ENCODE results near the gene ZNF723. TPM values are rescaled to one million over a fixed set of nuclear protein-coding genes. Genes with fewer than 3 reads are reported as not detected.

The ZNF723 gene
- not detected in 2 replicates for total RNA-seq

DNA sequence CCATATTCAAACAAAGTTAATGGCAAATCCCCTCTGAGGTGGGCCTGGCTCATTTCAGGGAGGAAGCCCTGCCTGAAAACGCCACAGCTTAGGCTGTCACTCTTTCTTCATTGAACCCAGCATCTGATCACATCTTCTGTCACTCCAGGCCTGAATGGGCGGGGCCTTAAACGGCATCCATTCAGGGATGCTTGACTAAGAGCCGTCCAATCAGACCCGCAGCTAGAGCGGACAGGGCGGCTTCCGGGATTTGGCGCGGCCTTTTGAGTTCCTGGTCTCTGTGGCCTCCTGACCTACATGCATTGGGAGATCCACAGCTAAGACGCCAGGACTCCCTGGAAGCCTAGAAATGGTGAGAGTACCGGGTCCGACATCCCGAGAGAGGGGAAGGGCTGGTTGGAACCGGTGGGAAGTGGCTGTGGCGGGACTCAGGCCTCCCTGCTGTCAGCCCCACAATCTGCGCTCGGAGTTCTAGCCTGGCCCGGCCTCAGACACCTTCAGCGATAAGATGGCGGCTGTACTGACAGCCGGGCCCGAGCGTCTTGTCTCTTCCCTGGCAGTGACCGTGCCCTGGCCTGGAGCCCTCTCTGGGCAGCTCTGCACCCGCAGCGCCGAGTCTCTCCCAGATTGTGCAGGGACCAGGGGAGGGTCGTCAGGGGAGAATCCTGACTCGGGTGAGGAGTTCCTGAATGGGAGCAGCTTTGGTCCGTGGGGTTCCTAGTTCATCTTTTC is at the start of gene ZNF723:
Gene ZNF723, plus strand, starts transcription at position 261 of the 732 bp plus-strand sequence. Its CDS starts 89 bp downstream, at position 350.

DNA sequence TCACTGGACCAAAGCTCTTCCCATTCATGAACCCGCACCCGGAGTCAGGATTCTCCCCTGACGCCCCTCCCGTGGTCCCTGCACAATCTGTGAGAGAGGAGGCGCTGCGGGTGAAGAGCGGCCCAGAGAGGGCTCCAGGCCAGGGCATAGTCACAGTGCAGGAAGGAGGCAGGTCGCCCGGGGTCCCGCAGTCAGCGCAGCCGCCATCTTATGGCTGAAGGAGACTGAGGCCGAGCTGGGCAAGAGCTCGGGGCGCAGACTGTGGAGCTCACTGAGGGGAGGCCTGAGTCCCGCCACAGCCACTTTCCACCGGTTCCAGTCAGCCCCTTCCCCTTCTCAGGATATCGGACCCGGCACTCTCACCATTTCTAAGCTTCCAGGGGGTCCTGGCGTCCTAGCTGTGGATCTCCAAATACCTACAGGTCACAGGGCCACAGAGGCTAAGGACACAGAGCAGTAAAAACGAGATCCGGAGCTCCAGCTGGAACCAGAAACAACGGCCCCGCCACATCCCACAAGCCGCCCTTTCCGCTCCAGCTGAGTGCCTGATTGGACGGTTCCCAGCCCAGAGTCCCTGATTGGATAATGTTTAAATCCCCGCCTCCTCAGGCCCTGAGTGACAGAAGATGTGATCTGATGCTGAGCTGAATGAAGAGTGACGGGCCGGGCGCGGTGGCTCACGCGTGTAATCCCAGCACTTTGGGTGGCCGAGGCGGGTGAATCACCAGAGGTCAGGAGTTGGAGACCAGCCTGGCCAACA is 48.3 kb upstream of the ZNF723 start, which contains the start of gene ZNF99:
Gene ZNF99, minus strand, starts transcription at position 501 of the 760 bp plus-strand sequence. Its CDS starts 135 bp downstream, at position 366.

Other genes with a start within 250 kb of the ZNF723 start
- gene ZNF492, start 198.0 kb upstream of the ZNF723 start, total RNA-seq = under 0.01 and 0.14 TPM in 2 replicates
- not detected in 2 replicates for gene ZNF99, start 48.1 kb upstream of the ZNF723 start, total RNA-seq
- gene ZNF728, start 170.9 kb downstream of the ZNF723 start, total RNA-seq = under 0.01 and 0.14 TPM in 2 replicates

All from nasal cavity respiratory epithelium epithelial cell of viscerocranial mucosa (primary cell).